Mucosa of descending colon (tissue), 3 donors: ENCODE data around the gene MLH3. TPM values are rescaled to one million over a fixed set of nuclear protein-coding genes. Genes with fewer than 3 reads are reported as not detected.
A peak's percentile ranks its signal among the peaks of the same experiment; 100 is the strongest.

Source experiments
- ATAC-seq: fragments of 200-7000 bp; cut with Tn5 transposase; one replicate; pipeline ENCODE4 v1.9.1; 2020; ENCODE audit warnings: mild to moderate bottlenecking, moderate library complexity
- DNase-seq, 3 donors: peaks; one replicate each; pipeline ENCODE4 v3.0.0-alpha.2; 2020
- H3K36me3 ChIP-seq: fragments of 200-600 bp; one replicate; pipeline ENCODE4 v1.8.0; 2021; ENCODE audit warnings: low read depth, mild to moderate bottlenecking
- H3K4me1 ChIP-seq: fragments of 200-600 bp; one replicate; pipeline ENCODE4 v1.8.0; 2021; ENCODE audit warnings: low read depth, mild to moderate bottlenecking
- H3K4me3 ChIP-seq: fragments of 200-600 bp; one replicate; pipeline ENCODE4 v1.8.0; 2021; ENCODE audit warnings: mild to moderate bottlenecking
- H3K9me3 ChIP-seq: fragments of 200-600 bp; one replicate; pipeline ENCODE4 v1.8.0; 2021; ENCODE audit warnings: mild to moderate bottlenecking
- intact Hi-C, 2 donors: fragments of 100-400 bp; cut with DNase I in 1 of 2; cut with micrococcal nuclease in 1 of 2; formaldehyde crosslinking; loops; one replicate each; pipeline versions ENCODE4 v1.11.0 to v1.11.1; 2022; cut with DNase I, micrococcal nuclease
- total RNA-seq, 3 donors: library from RNA; stranded (reverse); fragmentation: NEBNext Ultra II Directional in 2 of 3; extraction: Animal tissue kit (Norgen Biotek cat#: 25700) in 2 of 3; gene quantifications; one replicate each; pipeline versions ENCODE4 v1.2.1 to v1.2.4, GENCODE V29; 2021 to 2023
- TF ChIP-seq, protein P1 (sequence below): fragments of 200-600 bp; IDR thresholded peaks from one replicate; pipeline ENCODE4 v1.8.0; 2022; ENCODE audit warnings: antibody characterized with exemption, mild to moderate bottlenecking
- donor health status: DM: no; HTN: no; CAD: no; lungs with moderate emphysema.
- donor health status: DM: no; HTN: no; CAD: no.
- donor health status: DM: no; HTN: yes; CAD: no.

The MLH3 gene
- total RNA-seq, 3 donors from 2014 or later: 22.2 to 40.8 (median 26.2) TPM

DNA sequence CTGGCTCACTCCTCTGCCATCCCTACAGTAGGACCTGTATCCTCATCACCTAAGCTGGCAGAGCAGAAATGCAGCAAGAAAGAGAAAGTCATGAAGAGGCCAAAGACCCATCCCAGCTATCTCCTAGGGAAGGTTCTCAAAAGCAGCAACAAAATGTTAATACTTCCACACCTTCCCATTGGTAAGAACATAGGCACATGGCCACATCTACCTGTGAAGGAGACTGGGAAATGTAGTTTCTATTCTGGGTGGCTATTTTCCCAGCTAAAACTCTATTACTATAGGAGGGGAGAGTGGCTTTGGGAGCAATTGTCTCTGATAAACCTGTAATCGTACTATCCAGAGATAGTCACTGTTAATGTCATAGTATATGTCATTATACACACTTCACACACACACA, 62.3 kb downstream of the MLH3 start:
- no peak overlapping the region for H3K4me3 ChIP-seq
- H3K4me1 ChIP-seq: no peaks in the 10 kb centered on the region
- H3K9me3 ChIP-seq: no peaks in the 10 kb centered on the region
- TF ChIP-seq, protein P1, sequence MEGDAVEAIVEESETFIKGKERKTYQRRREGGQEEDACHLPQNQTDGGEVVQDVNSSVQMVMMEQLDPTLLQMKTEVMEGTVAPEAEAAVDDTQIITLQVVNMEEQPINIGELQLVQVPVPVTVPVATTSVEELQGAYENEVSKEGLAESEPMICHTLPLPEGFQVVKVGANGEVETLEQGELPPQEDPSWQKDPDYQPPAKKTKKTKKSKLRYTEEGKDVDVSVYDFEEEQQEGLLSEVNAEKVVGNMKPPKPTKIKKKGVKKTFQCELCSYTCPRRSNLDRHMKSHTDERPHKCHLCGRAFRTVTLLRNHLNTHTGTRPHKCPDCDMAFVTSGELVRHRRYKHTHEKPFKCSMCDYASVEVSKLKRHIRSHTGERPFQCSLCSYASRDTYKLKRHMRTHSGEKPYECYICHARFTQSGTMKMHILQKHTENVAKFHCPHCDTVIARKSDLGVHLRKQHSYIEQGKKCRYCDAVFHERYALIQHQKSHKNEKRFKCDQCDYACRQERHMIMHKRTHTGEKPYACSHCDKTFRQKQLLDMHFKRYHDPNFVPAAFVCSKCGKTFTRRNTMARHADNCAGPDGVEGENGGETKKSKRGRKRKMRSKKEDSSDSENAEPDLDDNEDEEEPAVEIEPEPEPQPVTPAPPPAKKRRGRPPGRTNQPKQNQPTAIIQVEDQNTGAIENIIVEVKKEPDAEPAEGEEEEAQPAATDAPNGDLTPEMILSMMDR: no peak
- no peaks in the 10 kb centered on the region for H3K36me3 ChIP-seq
- intact Hi-C loops: no loop called here
- ATAC-seq (no peak), DNase-seq (no peak)

DNA sequence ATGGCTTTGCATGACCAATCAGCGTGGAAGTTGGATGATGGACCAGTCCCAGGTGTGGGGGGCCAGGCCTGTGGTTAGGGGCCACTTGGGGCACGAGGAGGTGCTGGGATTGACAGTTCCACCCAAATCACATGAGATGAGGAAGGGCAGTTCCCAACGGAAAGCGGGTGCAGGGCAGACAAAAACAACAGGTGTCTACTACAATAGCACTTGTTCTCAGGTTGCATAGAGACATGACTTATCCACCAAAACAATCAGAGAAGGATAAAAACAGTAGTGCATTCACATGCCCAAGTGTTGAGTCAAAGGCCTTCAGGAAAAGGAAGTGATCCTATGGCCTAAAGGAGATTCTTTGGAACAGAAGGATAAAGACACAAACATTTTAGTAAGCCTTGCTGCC, 63.1 kb downstream of the MLH3 start:
- TF ChIP-seq, protein P1: no peak
- Histone ChIP-seq H3K36me3 (no peaks in the 10 kb centered on the region), H3K4me1 (no peaks in the 10 kb centered on the region), H3K9me3 (no peaks in the 10 kb centered on the region), H3K4me3 (no peak overlapping the region)
- DNase-seq (no peak), ATAC-seq (peak; percentile 76)
- intact Hi-C loops: no loop called here

DNA sequence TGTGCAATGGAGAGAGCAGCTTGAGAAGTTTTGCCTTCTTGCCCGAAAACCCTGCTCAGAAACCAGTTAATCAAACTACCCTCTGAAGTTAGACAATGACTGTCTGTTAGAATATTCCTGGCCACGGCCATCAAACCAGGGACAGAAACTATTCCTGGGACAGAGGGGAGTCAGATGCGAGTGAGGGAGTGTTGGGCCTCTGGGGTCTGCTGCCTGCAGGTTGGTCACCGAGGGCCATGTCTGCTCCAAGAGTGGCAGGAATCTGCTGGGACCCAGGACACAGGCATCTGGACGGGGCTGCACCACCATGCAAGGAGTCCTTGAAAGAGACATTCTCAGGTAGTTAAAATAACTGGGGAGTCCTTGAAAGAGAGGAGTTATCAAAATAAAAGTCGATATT, 65.5 kb downstream of the MLH3 start:
- Histone ChIP-seq H3K4me3 (no peak overlapping the region), H3K4me1 (no peaks in the 10 kb centered on the region), H3K36me3 (no peaks in the 10 kb centered on the region), H3K9me3 (no peaks in the 10 kb centered on the region)
- DNase-seq: no peak
- intact Hi-C loops: no loop called here
- ATAC-seq: no peak
- TF ChIP-seq, protein P1: no peak

DNA sequence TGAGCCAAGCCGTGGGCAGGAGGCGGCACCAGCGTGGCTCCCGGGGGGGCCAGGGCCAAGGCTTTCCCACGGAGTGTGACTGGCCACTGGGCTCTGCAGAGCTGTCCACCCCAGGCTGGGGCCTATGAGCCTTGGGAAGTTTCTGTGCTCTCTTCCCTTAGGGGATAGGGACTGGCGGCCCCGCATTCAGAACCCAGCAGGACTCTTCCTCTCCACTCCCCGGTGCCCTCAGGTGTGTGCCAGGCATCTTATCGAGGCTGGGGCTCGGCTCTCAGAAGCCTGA, 66.3 kb downstream of the MLH3 start:
- no peak overlapping the region for H3K4me3 ChIP-seq
- no peaks in the 10 kb centered on the region for H3K9me3 ChIP-seq
- ATAC-seq: no peak
- no peak for DNase-seq
- H3K4me1 ChIP-seq: no peaks in the 10 kb centered on the region
- TF ChIP-seq, protein P1: no peak
- intact Hi-C loops: no loop called here
- no peaks in the 10 kb centered on the region for H3K36me3 ChIP-seq

DNA sequence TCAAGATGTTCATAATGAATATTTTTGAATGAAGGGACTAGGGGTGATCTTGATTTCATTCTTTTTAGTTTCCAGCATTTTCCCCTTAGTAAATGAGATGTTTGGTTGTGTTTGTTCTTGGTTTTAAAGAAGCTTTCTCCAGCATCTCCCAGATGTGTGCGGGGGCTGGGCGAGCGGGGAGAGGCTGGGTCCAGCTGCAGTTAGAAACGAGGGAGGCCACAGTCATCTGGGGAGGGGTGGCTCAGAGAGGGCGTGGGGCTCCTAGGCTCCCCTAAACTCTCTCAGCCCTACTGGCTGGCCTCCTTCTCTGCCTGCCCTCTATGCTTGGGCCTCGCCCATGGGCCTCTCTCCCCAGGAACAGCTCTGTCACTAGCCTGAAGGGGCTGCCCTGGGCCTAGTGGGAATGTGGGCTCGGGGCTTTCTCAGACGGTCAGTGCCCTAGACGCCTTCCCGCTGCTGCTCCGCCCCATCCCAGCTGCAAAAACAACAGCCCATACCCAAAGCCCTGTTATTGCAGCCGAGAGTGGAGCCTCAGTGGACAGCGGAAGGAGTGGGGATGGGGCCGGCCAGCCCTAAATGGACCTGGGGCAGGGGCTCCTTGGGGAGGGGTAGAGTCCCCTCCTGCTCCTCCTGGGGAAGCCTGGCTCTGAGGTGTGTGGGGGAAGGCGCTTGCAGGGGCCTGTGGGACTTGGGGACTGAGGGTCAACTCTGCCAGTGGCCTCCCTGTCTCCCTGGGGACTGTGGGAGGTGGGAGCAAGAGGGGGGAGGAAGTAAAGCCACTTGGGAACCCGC, 66.8 kb downstream of the MLH3 start:
- Histone ChIP-seq H3K4me3 (no peak overlapping the region), H3K4me1 (no peaks in the 10 kb centered on the region), H3K9me3 (no peaks in the 10 kb centered on the region), H3K36me3 (no peaks in the 10 kb centered on the region)
- intact Hi-C loops: no loop called here
- DNase-seq (no peak), ATAC-seq (no peak)
- TF ChIP-seq, protein P1: no peak

DNA sequence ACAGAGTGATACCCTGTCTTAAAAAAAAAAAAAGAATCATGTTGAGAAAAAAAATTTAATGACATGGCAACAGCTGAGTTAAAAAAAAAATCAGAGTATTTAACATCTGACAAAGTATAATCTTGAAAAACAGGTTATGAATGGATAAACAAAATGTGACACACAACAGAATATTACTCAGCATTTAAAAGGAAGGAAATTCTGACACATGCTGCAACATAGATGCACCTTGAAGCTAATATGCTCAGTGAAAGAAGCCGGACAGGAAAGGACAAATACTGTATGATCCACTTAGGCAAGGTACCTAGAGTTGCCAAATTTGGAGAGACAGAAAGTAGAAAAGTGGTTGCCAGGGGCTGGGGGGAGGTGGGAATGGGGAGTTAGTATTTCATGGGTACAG, 67.9 kb downstream of the MLH3 start:
- Histone ChIP-seq H3K4me3 (no peak overlapping the region), H3K9me3 (no peaks in the 10 kb centered on the region), H3K36me3 (no peaks in the 10 kb centered on the region), H3K4me1 (no peaks in the 10 kb centered on the region)
- TF ChIP-seq, protein P1: no peak
- intact Hi-C loops: no loop called here
- DNase-seq (no peak), ATAC-seq (no peak)
